Large intestine (tissue), 3 donors: Measurements from ENCODE around the gene CPSF7. TPM values are rescaled to one million over a fixed set of nuclear protein-coding genes. Genes with fewer than 3 reads are reported as not detected.

Experiments used
- DNase-seq, 2 donors: peaks; one replicate each; pipeline versions ENCODE4 v3.0.0 to v3.0.0-alpha.2; 2013
- H3K27ac ChIP-seq: one replicate; pipeline ENCODE4 v1.5.1; 2013; ENCODE audit warnings: low read length
- H3K27me3 ChIP-seq: 2 replicates; pipeline ENCODE4 v1.6.1; 2013; ENCODE audit warnings: low read length; ENCODE audit not compliant: control insufficient read depth, insufficient read depth
- H3K36me3 ChIP-seq: 2 replicates; pipeline ENCODE4 v1.6.1; 2013; ENCODE audit warnings: low read length; ENCODE audit not compliant: control insufficient read depth, insufficient read depth
- H3K4me1 ChIP-seq: one replicate; pipeline ENCODE4 v1.6.1; 2013; ENCODE audit warnings: low read length; ENCODE audit not compliant: control insufficient read depth, insufficient read depth
- H3K4me3 ChIP-seq: one replicate; pipeline ENCODE4 v1.5.1; 2013; ENCODE audit warnings: low read length
- H3K9me3 ChIP-seq: one replicate; pipeline ENCODE4 v1.6.1; 2013; ENCODE audit warnings: mild to moderate bottlenecking, low read depth, low read length, moderate library complexity; ENCODE audit not compliant: control insufficient read depth
- WGBS: methylation state at CpG from one replicate; pipeline ENCODE4 v1.1.5; 2013; ENCODE audit warnings: low lambda C conversion rate; ENCODE audit not compliant: insufficient coverage; 5-methylcytosine and 5-hydroxymethylcytosine counted together
- polyA plus RNA-seq: library from polyadenylated mRNA; unstranded; fragments of 120-200 nt; gene quantifications from one replicate; pipeline ENCODE4 v1.2.1, GENCODE V29; 2013

CPSF7 gene
- polyA plus RNA-seq, 1 donor, result 93.4 TPM

DNA sequence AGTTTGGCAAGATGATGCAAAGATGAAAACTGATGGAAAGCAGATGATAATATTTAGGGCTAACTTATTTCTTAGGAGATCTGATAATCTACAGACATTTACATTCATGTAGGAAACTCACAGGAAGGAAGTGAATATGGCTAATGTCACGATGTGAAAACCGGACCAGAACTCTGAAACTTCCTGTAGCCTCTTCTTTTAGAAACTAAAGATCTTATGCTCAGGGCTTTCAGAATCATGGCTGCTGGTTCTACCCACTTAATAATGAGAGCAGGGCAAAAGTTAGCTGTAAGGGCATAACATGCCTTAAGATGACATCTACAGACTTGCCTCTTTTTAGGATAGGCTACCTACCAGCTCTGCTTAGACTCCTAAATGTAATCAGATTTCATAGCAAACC lies 15.2 kb downstream of the CPSF7 start:
- Histone ChIP-seq H3K36me3 (peaks cover 95% of the 10 kb centered on the region), H3K27me3 (no peaks in the 10 kb centered on the region), H3K4me1 (no peaks in the 10 kb centered on the region), H3K4me3 (no peak overlapping the region), H3K9me3 (no peaks in the 10 kb centered on the region), H3K27ac (no peak overlapping the region)
- WGBS, result no CpG with 5 or more reads among the region's 2 CpGs
- DNase-seq, result no peak

DNA sequence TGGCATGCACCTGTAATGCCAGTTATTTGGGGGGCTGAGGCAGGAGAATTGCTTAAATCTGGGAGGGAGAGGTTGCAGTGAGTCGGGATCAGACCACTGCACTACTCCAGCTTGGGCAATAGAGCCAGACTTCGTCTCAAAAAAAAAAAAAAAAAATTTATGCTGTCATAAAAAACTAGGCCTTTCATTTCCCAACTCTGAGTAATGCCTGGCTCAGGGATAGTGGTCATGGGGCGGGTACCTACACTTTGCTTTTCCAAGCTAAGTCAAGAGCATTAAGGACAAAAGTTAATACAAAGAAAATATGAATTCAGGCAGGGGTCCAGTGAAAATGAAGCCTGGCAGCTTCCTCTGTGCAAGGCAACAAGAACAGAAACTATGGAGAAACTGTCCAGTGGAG lies 16.3 kb downstream of the CPSF7 start:
- peaks cover 92% of the 10 kb centered on the region for H3K36me3 ChIP-seq
- no peak overlapping the region for H3K27ac ChIP-seq
- WGBS, result 33% methylated on average over 1 of the region's 3 CpGs
- DNase-seq, result no peak
- no peaks in the 10 kb centered on the region for H3K4me1 ChIP-seq
- no peaks in the 10 kb centered on the region for H3K27me3 ChIP-seq
- H3K4me3 ChIP-seq, result no peak overlapping the region
- H3K9me3 ChIP-seq, result no peaks in the 10 kb centered on the region

DNA sequence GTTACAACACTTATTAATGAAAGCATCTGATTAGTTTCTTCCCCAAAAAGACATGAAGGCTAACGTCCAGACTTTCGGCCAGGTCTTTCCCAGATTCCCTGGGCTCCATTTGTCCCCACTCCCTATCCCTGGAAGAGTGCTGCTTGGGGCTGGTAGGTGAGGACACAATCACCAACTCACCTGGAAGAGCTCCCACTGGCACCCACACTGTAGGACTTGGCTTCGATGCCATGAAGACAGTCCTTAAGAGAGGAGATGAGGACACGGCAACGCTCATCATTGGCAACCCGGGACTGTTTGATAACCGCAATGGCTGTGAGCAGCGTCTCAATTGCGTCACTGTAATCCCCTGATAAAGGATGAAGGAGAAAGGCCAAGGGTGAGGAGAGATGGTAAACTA lies 18.2 kb downstream of the CPSF7 start:
- WGBS, result no CpG with 5 or more reads among the region's 9 CpGs
- no peaks in the 10 kb centered on the region for H3K9me3 ChIP-seq
- no peak overlapping the region for H3K27ac ChIP-seq
- no peak overlapping the region for H3K4me3 ChIP-seq
- DNase-seq, result no peak
- no peaks in the 10 kb centered on the region for H3K27me3 ChIP-seq
- no peaks in the 10 kb centered on the region for H3K4me1 ChIP-seq
- peaks cover 90% of the 10 kb centered on the region for H3K36me3 ChIP-seq

DNA sequence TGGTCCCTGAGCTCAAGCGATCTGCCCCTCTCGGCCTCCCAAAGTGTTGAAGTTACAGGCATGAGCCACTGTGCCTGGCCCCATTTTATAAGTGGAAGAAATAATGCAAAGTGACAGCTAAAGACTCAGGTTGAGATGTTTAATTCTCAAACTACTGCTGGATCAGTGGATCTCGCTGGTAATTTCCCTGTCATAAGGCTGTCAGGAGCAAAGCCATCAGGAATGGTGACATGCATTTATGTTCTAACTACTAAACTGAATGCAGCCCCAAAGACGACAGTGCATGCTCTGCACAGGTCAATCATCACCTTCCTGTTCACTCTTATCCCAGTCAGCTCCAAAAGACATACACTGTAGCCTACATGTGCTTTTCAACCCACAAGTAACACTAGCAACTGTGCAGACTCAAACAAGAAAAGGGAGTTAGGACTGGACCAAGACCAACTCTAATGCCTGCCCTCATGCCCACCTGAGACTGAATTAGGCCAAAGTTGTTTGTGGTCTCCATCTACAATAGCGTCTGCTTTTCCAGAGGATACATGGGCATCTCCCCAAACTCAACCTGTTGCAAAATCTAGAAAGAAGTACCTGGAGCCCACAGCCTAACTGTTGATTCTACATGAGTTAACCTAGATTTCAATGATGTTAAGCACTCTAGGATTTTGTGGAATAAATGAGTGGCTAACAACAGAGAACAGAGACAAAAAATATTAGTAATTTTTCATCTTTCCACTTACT lies 22.6 kb downstream of the CPSF7 start:
- H3K4me1 ChIP-seq, result no peaks in the 10 kb centered on the region
- H3K4me3 ChIP-seq, result no peak overlapping the region
- no peak overlapping the region for H3K27ac ChIP-seq
- DNase-seq, result no peak
- no CpG with 5 or more reads among the region's 5 CpGs for WGBS
- no peaks in the 10 kb centered on the region for H3K9me3 ChIP-seq
- peaks cover 89% of the 10 kb centered on the region for H3K36me3 ChIP-seq
- no peaks in the 10 kb centered on the region for H3K27me3 ChIP-seq

DNA sequence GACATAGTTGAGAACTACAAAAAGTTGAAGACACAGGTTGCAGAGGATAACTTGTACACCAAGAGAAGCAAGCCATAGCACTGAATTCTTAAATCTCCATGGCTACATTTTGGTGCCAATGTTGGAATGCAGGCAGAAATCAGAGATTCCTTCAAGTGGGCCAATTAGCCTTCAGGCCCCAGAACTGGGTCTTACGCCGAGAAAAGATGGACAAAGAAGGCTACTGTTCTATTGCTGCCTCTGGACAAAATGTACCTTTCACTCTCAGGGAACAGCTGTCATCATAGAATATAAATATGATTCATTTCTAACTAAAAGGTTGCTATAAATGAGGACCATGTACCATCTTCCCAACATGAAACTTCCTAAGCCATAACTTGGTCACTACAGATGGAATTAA lies 23.7 kb downstream of the CPSF7 start:
- no peaks in the 10 kb centered on the region for H3K4me1 ChIP-seq
- no peaks in the 10 kb centered on the region for H3K27me3 ChIP-seq
- WGBS, result no CpG with 5 or more reads among the region's 2 CpGs
- DNase-seq, result no peak
- no peak overlapping the region for H3K27ac ChIP-seq
- peaks cover 81% of the 10 kb centered on the region for H3K36me3 ChIP-seq
- no peaks in the 10 kb centered on the region for H3K9me3 ChIP-seq
- H3K4me3 ChIP-seq, result no peak overlapping the region

DNA sequence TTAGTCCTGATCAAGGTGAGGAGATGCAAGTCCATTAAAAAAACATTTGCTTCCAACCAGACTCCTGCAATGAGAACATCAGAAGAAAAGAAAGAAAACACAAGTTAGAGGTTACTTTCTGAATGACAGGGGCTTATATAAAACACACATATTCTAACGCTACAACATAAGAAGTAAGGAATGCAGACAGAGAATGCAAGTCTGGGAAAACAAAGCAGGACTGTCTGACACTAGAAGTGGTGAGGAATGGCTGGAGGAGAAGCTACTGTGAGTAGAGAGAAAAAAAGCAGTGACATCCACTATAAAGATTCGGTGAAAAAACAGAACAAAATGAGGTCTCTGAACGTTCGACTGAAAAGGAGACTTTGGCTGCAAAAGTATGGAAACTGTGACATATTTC lies 25.1 kb downstream of the CPSF7 start:
- Histone ChIP-seq H3K36me3 (peaks cover 69% of the 10 kb centered on the region), H3K27me3 (no peaks in the 10 kb centered on the region), H3K9me3 (no peaks in the 10 kb centered on the region), H3K4me3 (no peak overlapping the region), H3K4me1 (no peaks in the 10 kb centered on the region), H3K27ac (no peak overlapping the region)
- no peak for DNase-seq
- 76% methylated on average over 3 of the region's 4 CpGs for WGBS

DNA sequence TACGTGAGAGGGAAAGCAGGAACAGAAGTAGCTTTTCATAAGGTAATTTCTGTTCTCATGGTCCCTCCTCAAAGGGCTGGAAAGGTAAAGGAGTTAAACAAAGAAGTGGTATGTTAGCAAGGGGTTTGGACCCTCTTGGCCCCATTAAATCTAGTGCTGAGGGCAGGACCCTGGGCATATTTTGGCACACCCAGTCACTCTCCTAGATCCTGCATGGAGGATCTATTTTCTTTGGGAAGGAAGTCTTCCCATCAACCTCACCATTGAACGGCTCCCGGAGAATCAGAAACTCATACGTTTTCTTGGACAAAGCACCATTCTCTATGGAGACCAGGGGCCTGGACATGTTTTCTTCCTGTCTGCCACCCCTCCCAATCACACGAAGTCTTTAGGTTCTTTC lies 25.7 kb downstream of the CPSF7 start:
- H3K9me3 ChIP-seq, result no peaks in the 10 kb centered on the region
- DNase-seq, result no peak
- no peak overlapping the region for H3K4me3 ChIP-seq
- H3K27ac ChIP-seq, result no peak overlapping the region
- H3K36me3 ChIP-seq, result peaks cover 66% of the 10 kb centered on the region
- WGBS, result no CpG with 5 or more reads among the region's 5 CpGs
- H3K4me1 ChIP-seq, result no peaks in the 10 kb centered on the region
- no peaks in the 10 kb centered on the region for H3K27me3 ChIP-seq

DNA sequence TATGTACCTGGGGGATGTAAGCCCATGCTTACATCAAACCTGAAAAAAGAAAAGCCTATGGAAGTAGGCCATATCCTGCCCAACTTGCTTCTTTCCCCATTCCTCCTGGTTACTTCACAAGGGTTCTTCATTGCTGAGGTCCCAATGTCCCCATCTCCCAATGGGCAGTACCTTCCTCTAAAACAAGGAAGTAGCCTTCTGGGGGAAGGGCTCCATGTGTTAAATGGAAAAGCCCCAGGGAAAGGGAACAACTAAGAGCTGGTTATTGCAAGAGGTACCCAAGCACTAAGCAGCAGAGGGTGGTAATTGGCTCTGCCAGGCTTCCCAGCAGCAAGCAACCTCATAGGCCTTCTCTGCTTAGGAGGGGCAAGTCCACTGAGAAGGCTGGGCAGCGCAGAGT lies 26.1 kb downstream of the CPSF7 start:
- H3K36me3 ChIP-seq, result peaks cover 65% of the 10 kb centered on the region
- no peaks in the 10 kb centered on the region for H3K9me3 ChIP-seq
- no peak overlapping the region for H3K27ac ChIP-seq
- no peak for DNase-seq
- H3K27me3 ChIP-seq, result no peaks in the 10 kb centered on the region
- H3K4me3 ChIP-seq, result no peak overlapping the region
- WGBS, result no CpG with 5 or more reads among the region's 1 CpG
- H3K4me1 ChIP-seq, result no peaks in the 10 kb centered on the region

DNA sequence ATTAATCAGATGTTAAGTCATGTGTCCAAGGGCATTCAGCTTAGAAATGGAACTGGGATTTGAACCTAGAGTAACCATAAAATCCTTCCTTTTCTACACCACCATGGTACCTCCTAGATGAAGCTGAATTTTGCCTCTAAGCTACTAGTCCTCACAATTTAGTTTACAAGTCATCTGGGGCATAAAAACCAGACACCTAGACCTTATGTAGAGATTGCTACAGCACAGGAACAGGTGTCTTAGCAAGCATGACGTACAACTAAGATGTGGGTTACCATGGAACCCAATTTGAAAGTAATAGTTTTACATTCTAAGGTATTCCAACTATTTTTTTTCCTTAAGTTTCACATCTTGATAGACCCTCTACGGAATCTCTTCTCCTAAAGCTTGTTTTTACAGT lies 28.2 kb downstream of the CPSF7 start:
- H3K4me3 ChIP-seq, result no peak overlapping the region
- peaks cover 59% of the 10 kb centered on the region for H3K36me3 ChIP-seq
- H3K4me1 ChIP-seq, result no peaks in the 10 kb centered on the region
- H3K9me3 ChIP-seq, result no peaks in the 10 kb centered on the region
- no peak overlapping the region for H3K27ac ChIP-seq
- DNase-seq, result no peak
- no peaks in the 10 kb centered on the region for H3K27me3 ChIP-seq
- WGBS, result 67% methylated on average over 1 of the region's 2 CpGs

DNA sequence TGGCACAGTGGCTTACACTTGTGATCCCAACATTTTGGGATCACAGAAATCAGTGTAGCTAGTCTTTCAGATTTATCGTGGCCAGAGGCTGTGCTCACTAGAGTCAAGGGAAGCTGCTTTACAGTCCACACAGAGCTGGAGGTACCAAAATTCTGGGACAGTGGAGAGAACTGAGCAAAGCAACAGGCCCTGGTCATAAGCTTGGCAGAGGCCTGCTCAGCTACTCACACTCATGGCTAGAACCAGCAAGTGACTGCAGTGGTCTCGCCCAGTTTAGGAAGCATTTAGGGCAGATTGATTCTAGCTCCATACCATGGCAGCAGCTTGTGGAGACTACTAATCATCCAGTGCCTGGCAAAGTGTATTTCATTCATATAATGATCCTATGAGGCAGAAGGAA lies 28.6 kb downstream of the CPSF7 start:
- no CpG with 5 or more reads among the region's 2 CpGs for WGBS
- no peak overlapping the region for H3K4me3 ChIP-seq
- no peaks in the 10 kb centered on the region for H3K27me3 ChIP-seq
- no peak overlapping the region for H3K27ac ChIP-seq
- DNase-seq, result no peak
- H3K9me3 ChIP-seq, result no peaks in the 10 kb centered on the region
- no peaks in the 10 kb centered on the region for H3K4me1 ChIP-seq
- H3K36me3 ChIP-seq, result peaks cover 57% of the 10 kb centered on the region

DNA sequence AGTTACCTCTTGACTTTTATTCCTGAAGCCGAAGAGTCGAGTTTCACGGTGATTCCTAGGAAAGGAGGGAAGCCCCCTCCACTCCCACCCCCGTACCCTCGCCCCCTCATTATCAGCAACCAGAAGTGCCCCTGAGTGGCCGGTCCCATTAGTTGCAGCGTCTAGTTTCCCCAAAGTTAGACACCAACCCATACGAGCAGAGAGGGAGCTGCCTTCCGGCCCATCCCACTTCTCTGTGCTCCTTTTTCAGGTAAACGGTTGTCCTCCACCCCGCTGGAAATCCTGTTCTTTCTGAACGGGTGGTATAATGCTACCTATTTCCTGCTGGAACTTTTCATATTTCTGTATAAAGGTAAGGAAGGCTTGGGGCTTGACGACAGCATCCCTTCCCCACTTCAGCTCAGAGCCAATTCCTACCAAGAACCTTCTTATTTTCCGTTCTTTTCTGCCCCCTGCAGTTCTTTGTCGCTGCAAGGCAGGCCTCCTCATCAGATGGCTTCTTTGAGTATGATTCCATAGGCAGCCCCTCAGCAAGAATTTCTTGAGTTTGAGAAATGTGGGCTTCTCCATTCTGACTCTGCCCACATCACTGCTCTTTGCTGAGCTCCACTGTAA lies 36.7 kb downstream of the CPSF7 start:
- H3K27ac ChIP-seq, result peak overlapping the region; percentile 84
- H3K4me1 ChIP-seq, result peaks cover 9% of the 10 kb centered on the region
- peak overlapping the region; percentile 73 for H3K4me3 ChIP-seq
- peak; percentile 8 to 38 for DNase-seq
- H3K9me3 ChIP-seq, result no peaks in the 10 kb centered on the region
- peaks cover 21% of the 10 kb centered on the region for H3K36me3 ChIP-seq
- no peaks in the 10 kb centered on the region for H3K27me3 ChIP-seq
- WGBS, result 0% methylated on average over 1 of the region's 15 CpGs
